GM18951 (cell line): ENCODE results near the gene PLEKHG1.

Experiments used
- POLR2A ChIP-seq: IDR thresholded peaks from 4 replicates; pipeline ENCODE4 v1.6.1; 2011; ENCODE audit warnings: mild to moderate bottlenecking; ENCODE audit not compliant: insufficient read length, insufficient read depth; ENCODE audit errors: extremely low read depth
- in situ Hi-C: fragments of 300-500 bp; cut with MboI; formaldehyde crosslinking; loops from one replicate; pipeline ENCODE4 v1.12.0; 2022; ENCODE audit warnings: low sequenced_read_pairs, mixed read lengths, inconsistent platforms; ENCODE audit not compliant: unreplicated experiment

The PLEKHG1 gene

DNA sequence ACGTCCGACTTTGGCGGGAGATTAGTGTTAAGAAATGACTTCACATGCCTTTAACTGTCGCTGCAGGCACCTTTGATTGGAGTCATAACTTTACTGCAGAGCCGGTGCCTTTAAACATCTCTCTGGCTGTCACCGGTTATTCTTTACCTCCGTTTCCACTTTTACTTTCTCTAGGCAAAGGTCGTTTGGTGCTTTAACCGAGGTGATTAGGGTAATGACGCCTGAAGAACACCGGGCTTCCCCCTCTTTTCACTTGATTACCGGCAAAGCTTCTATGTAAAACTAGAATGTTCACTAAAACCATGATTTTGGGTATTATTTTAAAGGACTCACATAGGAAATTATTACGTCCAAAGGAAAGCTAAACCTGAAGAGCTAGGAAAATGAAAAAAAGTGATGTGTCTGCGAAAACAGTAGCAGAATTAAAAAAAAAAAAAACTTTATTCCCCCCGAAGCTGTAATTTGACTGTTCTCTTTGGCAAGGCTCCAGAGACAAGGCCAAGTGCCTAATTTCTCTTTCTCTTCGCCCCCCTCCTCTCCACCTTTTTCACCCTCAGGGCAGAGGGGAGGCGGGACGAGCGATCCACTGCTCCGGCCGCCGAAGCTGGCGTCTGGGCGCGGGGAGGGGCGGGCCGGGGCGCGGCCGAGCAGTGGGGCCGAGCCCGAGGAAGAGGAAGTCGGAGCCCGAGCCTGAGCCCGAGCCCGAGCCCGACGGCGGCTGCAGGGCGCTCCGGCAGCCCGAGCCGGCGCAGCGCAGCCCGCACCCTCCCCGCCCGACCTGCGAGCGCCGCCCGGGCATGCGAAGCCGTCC, at the start of gene PLEKHG1:
Gene PLEKHG1 (plus strand): TSS at position 687 of the 811 bp plus-strand sequence. CDS start 133,797 bp downstream, outside the sequence.
- no peak for TF ChIP-seq POLR2A
- in situ Hi-C loops = no loop called here

DNA sequence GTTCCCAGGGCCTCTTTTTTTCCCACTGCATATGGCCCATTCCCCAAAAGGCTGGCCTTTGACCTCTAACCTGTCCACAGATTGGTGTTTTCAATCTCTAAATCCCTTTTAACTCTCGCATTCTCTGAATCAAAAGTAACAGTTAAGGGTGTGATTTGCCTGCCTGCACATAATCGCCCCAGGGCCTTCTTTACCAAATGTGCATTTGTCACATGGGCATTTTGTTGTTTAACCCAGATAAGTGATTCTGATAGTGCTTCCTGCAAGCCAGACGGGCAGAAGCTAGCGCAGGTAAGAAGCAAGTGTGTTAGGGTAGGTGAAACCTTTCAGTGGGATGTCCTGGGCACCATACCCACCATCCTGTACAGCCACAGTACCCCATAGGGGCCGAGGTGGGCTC, 49.4 kb upstream of the PLEKHG1 start:
- in situ Hi-C loops = no loop called here
- TF ChIP-seq POLR2A = no peak

DNA sequence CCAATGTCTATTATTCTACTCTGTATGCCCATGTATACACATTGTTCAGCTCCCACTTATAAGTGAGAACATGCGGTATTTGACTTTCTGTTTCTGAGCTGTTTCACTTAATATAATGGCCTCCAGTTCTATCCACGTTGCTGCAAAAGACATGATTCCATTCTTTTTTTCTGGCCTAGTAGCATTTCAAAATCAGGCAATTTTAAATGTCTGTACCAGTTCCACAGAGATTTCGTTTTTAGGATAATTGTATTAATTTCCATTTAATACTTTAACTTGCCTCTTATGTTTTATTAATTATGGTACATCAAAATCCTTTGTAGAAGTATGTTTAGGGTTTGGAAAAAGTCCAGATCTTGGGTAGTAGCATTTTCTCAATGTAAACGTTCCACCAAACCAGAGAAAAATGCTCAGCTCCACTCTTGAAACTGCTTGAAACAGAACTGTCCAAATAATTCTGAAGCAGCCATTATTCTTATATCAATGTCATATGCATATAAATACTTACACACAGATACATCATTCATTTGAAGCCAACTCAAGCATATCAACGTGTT, 42.6 kb upstream of the PLEKHG1 start:
- in situ Hi-C loops = no loop called here
- TF ChIP-seq POLR2A = no peak

DNA sequence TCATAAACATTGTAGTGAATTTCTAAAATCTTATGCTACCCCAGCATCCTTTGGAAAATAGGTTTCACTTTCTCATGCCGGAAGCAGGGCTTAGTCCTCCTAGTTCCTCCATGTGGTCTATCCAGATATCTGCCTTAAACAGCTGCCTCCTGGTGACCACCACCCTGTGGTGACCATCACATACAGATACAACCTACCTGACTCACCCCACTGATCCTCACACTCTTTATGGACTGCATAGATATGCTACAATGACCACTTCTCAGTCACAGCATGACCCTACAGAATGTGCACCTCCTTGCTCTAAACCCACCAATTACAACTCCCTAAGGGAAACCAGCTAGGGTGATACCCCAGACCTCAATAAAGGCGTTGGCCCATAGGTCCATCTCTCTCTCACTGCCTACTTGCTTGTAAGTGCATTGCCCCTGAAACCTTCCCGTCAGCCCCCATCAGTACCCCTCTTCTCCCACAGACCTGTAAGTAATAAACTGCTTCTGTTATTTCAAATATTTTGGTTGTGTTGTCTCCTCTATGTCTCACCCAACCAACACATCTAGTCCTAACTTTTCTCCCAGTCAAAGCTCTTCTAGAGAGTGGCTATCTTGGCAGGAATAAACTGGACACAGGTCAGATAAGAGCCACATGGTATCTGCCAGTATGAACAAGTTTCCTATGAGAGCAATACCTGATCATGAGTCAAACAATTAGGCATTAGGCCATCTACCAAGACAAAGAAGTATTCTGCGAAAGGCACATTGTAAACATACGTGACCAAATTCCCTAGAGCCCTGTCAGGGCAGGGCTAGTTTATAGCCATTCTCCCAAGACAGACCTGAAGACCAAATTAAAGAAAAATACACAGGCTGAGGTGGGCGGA, 39.4 kb upstream of the PLEKHG1 start:
- TF ChIP-seq POLR2A = no peak
- in situ Hi-C loops = no loop called here

DNA sequence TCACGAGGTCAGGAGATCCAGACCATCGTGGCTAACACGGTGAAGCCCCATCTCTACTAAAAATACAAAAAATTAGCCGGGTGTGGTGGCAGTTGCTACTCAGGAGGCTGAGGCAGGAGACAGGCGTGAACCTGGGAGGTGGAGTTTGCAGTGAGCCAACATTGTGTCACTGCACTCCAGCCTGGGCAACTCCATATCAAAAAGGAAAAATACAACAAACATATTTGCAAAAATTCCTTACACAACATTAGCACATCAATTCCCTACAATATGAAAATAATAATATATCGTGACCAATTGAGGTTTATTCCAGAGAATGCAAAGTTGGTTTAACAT, 38.8 kb upstream of the PLEKHG1 start:
- no peak for TF ChIP-seq POLR2A
- in situ Hi-C loops = no loop called here

DNA sequence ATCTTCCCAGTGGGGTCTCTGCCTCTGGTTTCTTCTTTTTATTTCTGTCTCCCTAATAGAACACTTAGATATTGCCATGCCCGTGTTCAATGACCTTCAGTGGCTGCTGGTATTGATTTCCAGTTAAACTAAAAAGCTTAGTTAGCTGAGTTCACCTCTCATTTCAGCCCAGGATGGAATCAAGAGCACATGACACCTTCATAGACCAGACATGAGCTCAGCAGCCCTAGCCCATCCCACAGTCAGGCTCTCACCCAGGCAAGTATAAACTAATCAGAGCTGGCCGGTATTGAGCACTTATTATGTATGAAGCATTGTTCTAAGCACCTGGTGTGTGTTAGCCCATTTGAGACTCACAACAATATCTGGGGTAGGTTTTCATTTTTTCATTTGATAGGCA, 33.7 kb upstream of the PLEKHG1 start:
- no peak for TF ChIP-seq POLR2A
- in situ Hi-C loops = no loop called here

DNA sequence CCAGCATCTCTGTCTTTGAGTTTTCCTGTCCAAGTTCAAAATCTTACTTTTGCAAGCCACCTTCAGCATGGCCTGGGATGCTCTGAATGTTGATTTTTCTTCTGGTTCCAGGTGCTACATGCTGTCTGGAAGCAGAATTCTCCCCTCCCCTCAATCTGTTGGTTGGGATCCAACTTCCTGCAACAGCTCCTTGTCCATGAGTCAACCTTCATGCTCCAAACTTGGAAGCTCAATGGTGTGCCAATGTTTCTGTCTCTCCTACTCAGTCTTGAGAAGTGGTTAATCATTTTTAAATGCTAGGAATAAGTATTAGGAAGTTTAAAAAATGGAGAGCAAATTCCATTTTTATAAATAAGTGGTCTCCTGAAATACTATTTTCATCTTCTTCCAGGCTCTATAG, 33.2 kb upstream of the PLEKHG1 start:
- in situ Hi-C loops = no loop called here
- TF ChIP-seq POLR2A = no peak

DNA sequence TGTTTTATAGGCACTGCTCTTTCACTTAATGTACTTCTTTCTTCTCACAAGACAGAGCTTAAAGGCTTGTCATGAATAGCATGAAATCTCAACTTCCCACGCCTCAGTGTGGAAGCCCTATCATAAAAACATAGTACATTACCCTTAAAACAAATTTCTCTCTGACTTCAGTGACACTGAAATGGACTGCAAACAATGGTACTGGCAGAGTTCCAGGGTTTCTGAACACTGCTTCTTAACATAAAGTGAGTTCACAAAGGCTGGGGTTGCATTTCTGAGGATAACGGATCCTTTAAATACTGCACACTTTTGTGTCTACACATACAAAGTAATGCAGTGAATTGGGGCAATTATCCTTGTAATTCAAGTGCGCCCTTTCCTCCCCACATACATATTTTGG, 32.3 kb upstream of the PLEKHG1 start:
- no peak for TF ChIP-seq POLR2A
- in situ Hi-C loops = no loop called here

DNA sequence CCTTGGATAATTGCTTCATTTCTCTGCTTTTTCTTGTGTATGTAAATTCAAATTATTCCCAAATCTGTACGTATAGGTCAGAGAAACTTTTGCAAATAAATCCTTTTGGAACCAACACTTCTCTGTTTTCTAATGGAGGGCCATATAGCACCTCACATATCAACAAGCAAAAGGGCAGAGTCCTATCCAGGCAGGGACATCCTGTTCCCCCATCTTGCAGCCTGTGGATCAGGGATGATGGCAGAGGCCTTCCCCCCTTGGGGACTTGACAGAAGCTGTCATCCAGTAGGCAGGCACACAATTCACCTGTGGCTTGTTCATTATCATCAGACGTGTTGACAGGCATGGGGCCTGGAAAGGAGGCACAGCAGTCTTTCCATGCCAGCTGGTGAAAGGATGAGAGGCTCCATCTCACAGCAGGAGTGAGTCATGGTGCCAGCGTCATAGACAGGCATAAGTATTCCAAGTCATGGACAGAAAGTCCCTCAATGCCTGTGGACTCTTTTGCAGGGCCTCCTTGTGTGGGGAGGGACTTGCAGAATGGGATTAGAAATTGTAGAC, 31.8 kb upstream of the PLEKHG1 start:
- in situ Hi-C loops = no loop called here
- TF ChIP-seq POLR2A = no peak

DNA sequence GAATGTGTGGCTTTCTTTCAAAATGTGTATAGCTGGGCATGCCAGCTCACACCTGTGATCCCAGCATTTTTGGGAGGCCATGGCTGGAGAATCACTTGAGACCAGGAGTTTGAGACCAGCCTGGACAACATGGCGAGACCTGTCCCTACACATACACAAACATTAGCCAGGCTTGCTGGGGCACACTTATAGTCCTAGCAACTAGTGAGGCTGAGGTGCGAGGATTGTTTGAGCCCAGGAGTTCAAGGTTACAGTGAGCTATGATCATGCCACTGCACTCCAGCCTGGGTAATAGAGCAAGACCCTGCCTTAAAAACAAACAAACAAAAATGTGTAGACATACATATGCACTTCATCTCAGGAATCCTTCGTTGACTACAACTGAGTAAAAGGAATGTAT, 31.1 kb upstream of the PLEKHG1 start:
- in situ Hi-C loops = no loop called here
- no peak for TF ChIP-seq POLR2A

DNA sequence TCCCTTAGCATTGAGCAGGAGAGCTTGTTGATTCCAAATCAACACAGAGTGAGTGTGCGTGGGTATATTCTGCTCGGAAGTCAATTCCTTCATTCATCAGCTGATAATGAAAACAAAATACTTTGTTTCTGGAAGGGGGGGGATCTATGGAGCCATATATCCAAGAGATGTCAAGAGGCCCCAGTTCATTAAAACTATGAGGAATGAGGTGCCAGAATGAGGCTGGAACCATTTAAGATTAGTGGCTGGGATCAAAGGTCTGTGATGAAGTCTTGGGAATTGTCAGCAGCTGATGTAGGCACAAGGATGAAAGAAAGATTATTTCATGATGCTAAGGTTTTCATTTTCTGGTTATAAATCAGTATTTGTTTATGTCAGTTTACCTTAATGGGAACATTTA, 30.5 kb upstream of the PLEKHG1 start:
- no peak for TF ChIP-seq POLR2A
- in situ Hi-C loops = no loop called here

DNA sequence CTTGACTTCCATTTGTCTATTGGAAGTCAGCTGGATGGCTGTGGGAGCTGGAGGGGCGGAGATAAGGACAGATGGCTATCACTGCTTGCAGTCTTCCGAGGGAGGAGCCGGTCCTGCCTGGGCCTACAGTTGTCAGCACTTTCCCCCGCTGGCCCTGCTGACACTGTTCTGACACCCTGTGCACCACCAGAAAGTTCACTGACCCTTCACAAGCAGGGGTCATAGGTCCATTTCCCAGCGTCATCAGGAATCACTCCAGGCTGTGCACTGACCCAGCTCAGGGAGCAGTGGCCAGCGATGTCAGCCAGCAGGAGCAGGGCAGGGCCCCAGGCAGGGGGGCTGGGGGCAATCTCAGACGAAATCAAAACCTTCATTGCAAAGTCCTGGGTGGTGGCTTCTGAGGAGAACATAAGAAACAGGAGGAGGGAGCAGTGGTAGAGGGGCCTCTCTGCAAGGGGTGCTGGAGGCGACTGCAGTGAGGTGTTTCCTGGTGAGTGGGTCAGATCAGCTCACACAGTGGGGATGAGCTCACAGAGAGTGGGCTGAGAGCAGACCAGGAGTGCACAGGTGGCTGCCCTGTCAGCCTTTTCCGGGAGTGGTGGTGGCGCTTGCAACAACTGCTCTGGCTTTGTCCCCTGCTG, 26.5 kb upstream of the PLEKHG1 start:
- in situ Hi-C loops = no loop called here
- TF ChIP-seq POLR2A = no peak

DNA sequence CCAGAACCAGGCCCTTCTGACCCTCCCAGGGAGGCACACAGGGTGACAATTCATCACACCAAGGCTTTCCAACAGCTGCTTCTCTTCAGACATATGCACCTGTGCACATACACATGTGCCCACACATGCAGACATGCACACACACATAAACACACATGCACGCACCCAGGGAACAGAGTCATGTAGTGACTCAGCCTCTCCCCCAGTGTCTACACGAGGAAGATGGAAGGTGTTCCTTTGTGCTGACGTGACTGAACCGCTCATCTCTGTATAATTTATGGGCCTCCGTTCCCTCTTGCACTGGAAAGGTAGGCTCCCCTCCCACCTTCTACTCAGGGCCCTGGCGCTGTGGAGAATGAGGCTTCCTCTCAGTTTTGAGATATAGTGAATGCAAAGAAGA, 23.8 kb upstream of the PLEKHG1 start:
- TF ChIP-seq POLR2A = no peak
- in situ Hi-C loops = no loop called here
